Astrocyte (in vitro differentiated cells and primary cell): ENCODE measurements around the gene EYS.

Experiments used
- CTCF ChIP-seq: IDR thresholded peaks from 2 replicates; pipeline ENCODE4 v1.5.1; 2011; ENCODE audit warnings: low read depth, mild to moderate bottlenecking, inconsistent platforms, low read length, moderate library complexity; ENCODE audit not compliant: insufficient read depth
- EZH2 ChIP-seq: IDR thresholded peaks from 2 replicates; pipeline ENCODE4 v1.6.1; 2012; ENCODE audit warnings: mild to moderate bottlenecking, low read length, inconsistent platforms; ENCODE audit not compliant: insufficient read depth

GRCh38 chr6:63881791-63882190 lies 1825.2 kb downstream of the EYS start:
- TF ChIP-seq CTCF (no peak), EZH2 (no peak)
